GM23338 (cell line): Measurements from ENCODE around the gene DCLK1. TPM values are rescaled to one million over a fixed set of nuclear protein-coding genes. Genes with fewer than 3 reads are reported as not detected.

Source experiments
- ATAC-seq: fragments of 200-7000 bp; cut with Tn5 transposase; 3 replicates; pipeline ENCODE4 v1.9.1; 2020
- DNase-seq: peaks from one replicate; pipeline ENCODE4 v3.0.0-alpha.2; 2015; ENCODE audit warnings: low spot score
- H2AFZ ChIP-seq: fragments of 200-600 bp; sonication (generic); 2 replicates; pipeline ENCODE4 v1.8.0; 2016; ENCODE audit warnings: antibody characterized with exemption, mild to moderate bottlenecking, moderate library complexity
- H3F3A ChIP-seq: fragments of 200-600 bp; sonication (generic); replicated peaks from 2 replicates; pipeline ENCODE4 v1.8.0; 2017; ENCODE audit warnings: antibody characterized with exemption, mixed run types, low read depth
- H3K27ac ChIP-seq: fragments of 200-600 bp; sonication (generic); 2 replicates; pipeline ENCODE4 v1.6.1; 2016; ENCODE audit warnings: low read depth
- H3K27me3 ChIP-seq: fragments of 200-600 bp; sonication (generic); 2 replicates; pipeline ENCODE4 v1.8.0; 2016; ENCODE audit warnings: mild to moderate bottlenecking, mixed run types, moderate library complexity; ENCODE audit not compliant: insufficient read depth
- H3K36me3 ChIP-seq: fragments of 200-600 bp; sonication (generic); 2 replicates; pipeline ENCODE4 v1.8.0; 2016; ENCODE audit warnings: mild to moderate bottlenecking; ENCODE audit not compliant: insufficient read depth
- H3K4me1 ChIP-seq: fragments of 200-600 bp; sonication (generic); 2 replicates; pipeline ENCODE4 v1.8.0; 2016; ENCODE audit warnings: mild to moderate bottlenecking, moderate library complexity; ENCODE audit not compliant: insufficient read depth
- H3K4me2 ChIP-seq: fragments of 200-600 bp; sonication (generic); 2 replicates; pipeline ENCODE4 v1.7.1; 2017; ENCODE audit warnings: mixed run types
- H3K4me3 ChIP-seq: fragments of 200-600 bp; sonication (generic); 2 replicates; pipeline ENCODE4 v1.6.1; 2016; ENCODE audit warnings: mixed run types
- H3K79me2 ChIP-seq: fragments of 200-600 bp; sonication (generic); replicated peaks from 2 replicates; pipeline ENCODE4 v1.8.0; 2017; ENCODE audit warnings: mild to moderate bottlenecking; ENCODE audit not compliant: insufficient read depth
- H3K9me2 ChIP-seq: fragments of 200-600 bp; sonication (generic); 2 replicates; pipeline ENCODE4 v1.8.0; 2017; ENCODE audit not compliant: insufficient read depth
- H4K20me1 ChIP-seq: fragments of 200-600 bp; sonication (generic); replicated peaks from 2 replicates; pipeline ENCODE4 v1.8.0; 2017; ENCODE audit warnings: mild to moderate bottlenecking; ENCODE audit not compliant: insufficient read depth
- H3K27ac Mint-ChIP-seq: 2 replicates; pipeline ENCODE4 v1.8.0; 2020; ENCODE audit warnings: inconsistent platforms, mild to moderate bottlenecking, moderate library complexity, mixed read lengths
- H3K27me3 Mint-ChIP-seq: 3 replicates; pipeline ENCODE4 v1.8.0; 2022; ENCODE audit warnings: low read depth, mild to moderate bottlenecking, moderate library complexity, mixed read lengths, inconsistent platforms; ENCODE audit not compliant: insufficient read depth, poor library complexity
- H3K36me3 Mint-ChIP-seq: 3 replicates; pipeline ENCODE4 v1.8.0; 2021; ENCODE audit warnings: low read depth, mild to moderate bottlenecking, inconsistent platforms, moderate library complexity, mixed read lengths
- H3K4me1 Mint-ChIP-seq: 3 replicates; pipeline ENCODE4 v1.8.0; 2020; ENCODE audit warnings: mild to moderate bottlenecking, inconsistent platforms, mixed read lengths
- H3K4me3 Mint-ChIP-seq: 3 replicates; pipeline ENCODE4 v1.8.0; 2021; ENCODE audit warnings: moderate library complexity, mild to moderate bottlenecking, inconsistent platforms, mixed read lengths
- H3K9me3 Mint-ChIP-seq: 3 replicates; pipeline ENCODE4 v1.8.0; 2020; ENCODE audit warnings: moderate library complexity, mild to moderate bottlenecking, inconsistent platforms, mixed read lengths
- ETS1 ChIP-seq: IDR thresholded peaks from 2 replicates; pipeline ENCODE4 v1.6.1; 2016; ENCODE audit warnings: antibody characterized with exemption
- EZH2phosphoT487 ChIP-seq: fragments of 200-600 bp; sonication (generic); IDR thresholded peaks from one replicate; pipeline ENCODE4 v1.8.1; 2018; ENCODE audit warnings: antibody characterized with exemption; ENCODE audit not compliant: unreplicated experiment
- JUNB ChIP-seq: IDR thresholded peaks from one replicate; pipeline ENCODE4 v1.6.1; 2016; ENCODE audit warnings: antibody characterized with exemption; ENCODE audit not compliant: unreplicated experiment
- NANOG ChIP-seq: IDR thresholded peaks from 2 replicates; pipeline ENCODE4 v1.6.1; 2016; ENCODE audit warnings: antibody characterized with exemption, borderline replicate concordance
- POLR2AphosphoS5 ChIP-seq: IDR thresholded peaks from 2 replicates; pipeline ENCODE4 v1.6.1; 2016; ENCODE audit warnings: antibody characterized with exemption, low read depth
- STAT1 ChIP-seq: IDR thresholded peaks from one replicate; pipeline ENCODE4 v1.6.1; 2016; ENCODE audit warnings: antibody characterized with exemption; ENCODE audit not compliant: unreplicated experiment
- ZNF114 ChIP-seq: fragments of 250-450 bp; sonication (Bioruptor Pico); IDR thresholded peaks from 2 replicates; pipeline ENCODE4 v1.5.0; 2020; ENCODE audit warnings: mild to moderate bottlenecking, moderate library complexity
- ZNF331 ChIP-seq: fragments of 250-450 bp; sonication (Bioruptor Pico); IDR thresholded peaks from 2 replicates; pipeline ENCODE4 v1.5.0; 2020; ENCODE audit warnings: low read depth, mild to moderate bottlenecking, moderate library complexity
- ZNF462 ChIP-seq: fragments of 250-450 bp; sonication (Bioruptor Pico); IDR thresholded peaks from 2 replicates; pipeline ENCODE4 v1.5.0; 2020; ENCODE audit warnings: mild to moderate bottlenecking, moderate library complexity
- polyA plus RNA-seq: library from polyadenylated mRNA; unstranded; fragments of >200 nt; fragmentation: Nextera tagmentation; extraction: Ambion mirVana; gene quantifications from 2 replicates; pipeline ENCODE4 v1.2.1, GENCODE V29; 2016
- total RNA-seq: library from RNA; depleted of rRNA; stranded (reverse); fragments of >200 nt; shearing (Covaris generic); gene quantifications from 2 replicates; pipeline ENCODE4 v1.2.3, GENCODE V29; 2014
- TF ChIP-seq, protein P1 (sequence below), 2 experiments: fragments of 200-600 bp in 1 of 2; sonication (generic) in 1 of 2; conservative IDR thresholded peaks; 2 replicates each; pipeline versions ENCODE4 v1.5.1 to v1.6.1; 2016 to 2017; ENCODE audit warnings: antibody characterized with exemption in 2 of 2, low read depth in 2 of 2, mild to moderate bottlenecking in 2 of 2, moderate library complexity in 1 of 2
- TF ChIP-seq, protein P2 (sequence below): IDR thresholded peaks from one replicate; pipeline ENCODE4 v1.6.1; 2018; ENCODE audit warnings: antibody characterized with exemption; ENCODE audit not compliant: unreplicated experiment

Gene DCLK1
- total and polyA plus RNA-seq, 2 experiments from 2014 or later = 13.1 to 57.7 TPM

GRCh38 chr13:35995136-35995535, 136.0 kb downstream of the DCLK1 start (continued):
- TF ChIP-seq, protein P1, sequence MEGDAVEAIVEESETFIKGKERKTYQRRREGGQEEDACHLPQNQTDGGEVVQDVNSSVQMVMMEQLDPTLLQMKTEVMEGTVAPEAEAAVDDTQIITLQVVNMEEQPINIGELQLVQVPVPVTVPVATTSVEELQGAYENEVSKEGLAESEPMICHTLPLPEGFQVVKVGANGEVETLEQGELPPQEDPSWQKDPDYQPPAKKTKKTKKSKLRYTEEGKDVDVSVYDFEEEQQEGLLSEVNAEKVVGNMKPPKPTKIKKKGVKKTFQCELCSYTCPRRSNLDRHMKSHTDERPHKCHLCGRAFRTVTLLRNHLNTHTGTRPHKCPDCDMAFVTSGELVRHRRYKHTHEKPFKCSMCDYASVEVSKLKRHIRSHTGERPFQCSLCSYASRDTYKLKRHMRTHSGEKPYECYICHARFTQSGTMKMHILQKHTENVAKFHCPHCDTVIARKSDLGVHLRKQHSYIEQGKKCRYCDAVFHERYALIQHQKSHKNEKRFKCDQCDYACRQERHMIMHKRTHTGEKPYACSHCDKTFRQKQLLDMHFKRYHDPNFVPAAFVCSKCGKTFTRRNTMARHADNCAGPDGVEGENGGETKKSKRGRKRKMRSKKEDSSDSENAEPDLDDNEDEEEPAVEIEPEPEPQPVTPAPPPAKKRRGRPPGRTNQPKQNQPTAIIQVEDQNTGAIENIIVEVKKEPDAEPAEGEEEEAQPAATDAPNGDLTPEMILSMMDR (conservative IDR thresholded peaks at IDR 0.05; ENCODE audit: low read depth in 2 of 2) = no peak
- no peak for TF ChIP-seq JUNB

- Histone ChIP-seq H4K20me1 (no peaks in the 10 kb centered on the region), H3K79me2 (no peaks in the 10 kb centered on the region), H3K4me2 (peak overlapping the region; percentile 41), H3K36me3 (no peaks in the 10 kb centered on the region), H3F3A (no peaks in the 10 kb centered on the region), H3K27me3 (no peaks in the 10 kb centered on the region), H3K9me2 (peaks cover 7% of the 10 kb centered on the region), H3K4me3 (no peak overlapping the region), H3K27ac (peak overlapping the region; percentile 29), H3K4me1 (peaks cover 64% of the 10 kb centered on the region), H2AFZ (no peak overlapping the region)
- no peaks in the 10 kb centered on the region for H3K9me3 Mint-ChIP-seq
- H3K4me3 Mint-ChIP-seq = no peak overlapping the region
- no peak overlapping the region for H3K27ac Mint-ChIP-seq
- DNase-seq = no peak
- H3K36me3 Mint-ChIP-seq = no peaks in the 10 kb centered on the region
- peaks cover 3% of the 10 kb centered on the region for H3K27me3 Mint-ChIP-seq
- ATAC-seq = no peak
- H3K4me1 Mint-ChIP-seq = peaks cover 47% of the 10 kb centered on the region
- TF ChIP-seq STAT1 = no peak
- TF ChIP-seq EZH2phosphoT487 = no peak
- TF ChIP-seq ZNF462 = no peak
- no peak for TF ChIP-seq ZNF114 (CRISPR knock-in tag)
- TF ChIP-seq ETS1 = no peak
- TF ChIP-seq POLR2AphosphoS5 = no peak
- no peak for TF ChIP-seq NANOG
- TF ChIP-seq, protein P2, sequence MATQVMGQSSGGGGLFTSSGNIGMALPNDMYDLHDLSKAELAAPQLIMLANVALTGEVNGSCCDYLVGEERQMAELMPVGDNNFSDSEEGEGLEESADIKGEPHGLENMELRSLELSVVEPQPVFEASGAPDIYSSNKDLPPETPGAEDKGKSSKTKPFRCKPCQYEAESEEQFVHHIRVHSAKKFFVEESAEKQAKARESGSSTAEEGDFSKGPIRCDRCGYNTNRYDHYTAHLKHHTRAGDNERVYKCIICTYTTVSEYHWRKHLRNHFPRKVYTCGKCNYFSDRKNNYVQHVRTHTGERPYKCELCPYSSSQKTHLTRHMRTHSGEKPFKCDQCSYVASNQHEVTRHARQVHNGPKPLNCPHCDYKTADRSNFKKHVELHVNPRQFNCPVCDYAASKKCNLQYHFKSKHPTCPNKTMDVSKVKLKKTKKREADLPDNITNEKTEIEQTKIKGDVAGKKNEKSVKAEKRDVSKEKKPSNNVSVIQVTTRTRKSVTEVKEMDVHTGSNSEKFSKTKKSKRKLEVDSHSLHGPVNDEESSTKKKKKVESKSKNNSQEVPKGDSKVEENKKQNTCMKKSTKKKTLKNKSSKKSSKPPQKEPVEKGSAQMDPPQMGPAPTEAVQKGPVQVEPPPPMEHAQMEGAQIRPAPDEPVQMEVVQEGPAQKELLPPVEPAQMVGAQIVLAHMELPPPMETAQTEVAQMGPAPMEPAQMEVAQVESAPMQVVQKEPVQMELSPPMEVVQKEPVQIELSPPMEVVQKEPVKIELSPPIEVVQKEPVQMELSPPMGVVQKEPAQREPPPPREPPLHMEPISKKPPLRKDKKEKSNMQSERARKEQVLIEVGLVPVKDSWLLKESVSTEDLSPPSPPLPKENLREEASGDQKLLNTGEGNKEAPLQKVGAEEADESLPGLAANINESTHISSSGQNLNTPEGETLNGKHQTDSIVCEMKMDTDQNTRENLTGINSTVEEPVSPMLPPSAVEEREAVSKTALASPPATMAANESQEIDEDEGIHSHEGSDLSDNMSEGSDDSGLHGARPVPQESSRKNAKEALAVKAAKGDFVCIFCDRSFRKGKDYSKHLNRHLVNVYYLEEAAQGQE = no peak
- TF ChIP-seq ZNF331 (CRISPR knock-in tag) = no peak
These were observed 136.8 kb downstream of the DCLK1 start for GRCh38 chr13:35994131-35994966.
